Esophagus squamous epithelium (tissue), 4 donors: ENCODE data around the gene GNB1L.

Experiments used
- POLR2A ChIP-seq, 4 donors: fragments of 450-650 bp; IDR thresholded peaks; one replicate each; pipeline ENCODE4 v1.6.1; 2017; ENCODE audit warnings: antibody characterized with exemption in 4 of 4, mild to moderate bottlenecking in 4 of 4, moderate library complexity in 3 of 4
- TF ChIP-seq, protein P1 (sequence below), 6 experiments: fragments of 450-650 bp in 4 of 6; fragments of 200-600 bp in 2 of 6; sonication (generic) in 2 of 6; IDR thresholded peaks; one replicate each; pipeline ENCODE4 v1.5.1; 2016 to 2019; ENCODE audit warnings: antibody characterized with exemption in 6 of 6, mild to moderate bottlenecking in 4 of 6, moderate library complexity in 4 of 6

DNA sequence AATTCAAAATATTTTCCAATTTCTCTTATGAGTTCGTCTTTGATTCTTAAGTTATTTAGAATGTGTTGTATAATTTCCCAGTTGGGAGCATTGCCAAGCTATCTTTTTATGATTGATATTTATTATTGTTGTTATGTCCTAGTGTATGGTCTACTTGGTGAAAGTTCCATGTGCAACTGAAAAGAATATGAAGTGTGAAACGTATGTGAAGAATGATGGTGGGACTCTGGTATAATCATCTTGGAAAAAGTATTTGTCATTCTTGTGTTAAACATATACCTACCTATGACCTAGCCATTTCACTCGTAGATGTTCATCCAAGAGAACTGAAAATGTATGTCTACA is 12.0 kb upstream of the GNB1L start:
- TF ChIP-seq, protein P1, sequence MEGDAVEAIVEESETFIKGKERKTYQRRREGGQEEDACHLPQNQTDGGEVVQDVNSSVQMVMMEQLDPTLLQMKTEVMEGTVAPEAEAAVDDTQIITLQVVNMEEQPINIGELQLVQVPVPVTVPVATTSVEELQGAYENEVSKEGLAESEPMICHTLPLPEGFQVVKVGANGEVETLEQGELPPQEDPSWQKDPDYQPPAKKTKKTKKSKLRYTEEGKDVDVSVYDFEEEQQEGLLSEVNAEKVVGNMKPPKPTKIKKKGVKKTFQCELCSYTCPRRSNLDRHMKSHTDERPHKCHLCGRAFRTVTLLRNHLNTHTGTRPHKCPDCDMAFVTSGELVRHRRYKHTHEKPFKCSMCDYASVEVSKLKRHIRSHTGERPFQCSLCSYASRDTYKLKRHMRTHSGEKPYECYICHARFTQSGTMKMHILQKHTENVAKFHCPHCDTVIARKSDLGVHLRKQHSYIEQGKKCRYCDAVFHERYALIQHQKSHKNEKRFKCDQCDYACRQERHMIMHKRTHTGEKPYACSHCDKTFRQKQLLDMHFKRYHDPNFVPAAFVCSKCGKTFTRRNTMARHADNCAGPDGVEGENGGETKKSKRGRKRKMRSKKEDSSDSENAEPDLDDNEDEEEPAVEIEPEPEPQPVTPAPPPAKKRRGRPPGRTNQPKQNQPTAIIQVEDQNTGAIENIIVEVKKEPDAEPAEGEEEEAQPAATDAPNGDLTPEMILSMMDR (IDR thresholded peaks at IDR 0.05) = no peak
- no peak for TF ChIP-seq POLR2A (IDR thresholded peaks at IDR 0.05)
